GM12864 (cell line): Measurements from ENCODE around the gene DNAH3.

Experiments
- DNase-seq: peaks from one replicate; pipeline ENCODE4 v3.0.0-alpha.2; 2011; ENCODE audit warnings: low read depth
- H3K4me3 ChIP-seq: 2 replicates; pipeline ENCODE4 v1.5.1; 2011; ENCODE audit warnings: mild to moderate bottlenecking, low read depth, low read length, control low read depth
- TF ChIP-seq, protein P1 (sequence below): IDR thresholded peaks from 2 replicates; pipeline ENCODE4 v1.5.1; 2011; ENCODE audit warnings: low read depth, mild to moderate bottlenecking, moderate library complexity, low read length, control low read depth, inconsistent platforms; ENCODE audit errors: missing control alignments

The DNAH3 gene

DNA sequence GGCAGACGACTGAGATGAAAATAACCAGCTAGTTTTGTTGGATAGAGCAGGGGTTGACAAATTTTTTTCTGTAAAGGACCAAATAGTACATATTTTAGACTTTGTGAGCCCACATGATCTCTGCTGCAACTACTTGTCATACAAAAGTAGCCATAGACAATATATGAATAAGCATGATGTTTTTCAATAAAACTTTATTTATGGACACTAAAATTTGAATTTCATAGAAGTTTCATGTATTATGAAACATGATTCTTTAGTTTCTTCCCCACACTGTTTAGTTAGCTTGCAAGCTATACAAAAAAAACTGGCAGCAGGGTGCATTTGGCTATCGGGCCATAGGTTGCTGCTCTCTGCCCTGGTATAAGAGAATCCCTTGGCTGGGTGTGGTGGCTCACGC lies 193.5 kb downstream of the DNAH3 start:
- TF ChIP-seq, protein P1, sequence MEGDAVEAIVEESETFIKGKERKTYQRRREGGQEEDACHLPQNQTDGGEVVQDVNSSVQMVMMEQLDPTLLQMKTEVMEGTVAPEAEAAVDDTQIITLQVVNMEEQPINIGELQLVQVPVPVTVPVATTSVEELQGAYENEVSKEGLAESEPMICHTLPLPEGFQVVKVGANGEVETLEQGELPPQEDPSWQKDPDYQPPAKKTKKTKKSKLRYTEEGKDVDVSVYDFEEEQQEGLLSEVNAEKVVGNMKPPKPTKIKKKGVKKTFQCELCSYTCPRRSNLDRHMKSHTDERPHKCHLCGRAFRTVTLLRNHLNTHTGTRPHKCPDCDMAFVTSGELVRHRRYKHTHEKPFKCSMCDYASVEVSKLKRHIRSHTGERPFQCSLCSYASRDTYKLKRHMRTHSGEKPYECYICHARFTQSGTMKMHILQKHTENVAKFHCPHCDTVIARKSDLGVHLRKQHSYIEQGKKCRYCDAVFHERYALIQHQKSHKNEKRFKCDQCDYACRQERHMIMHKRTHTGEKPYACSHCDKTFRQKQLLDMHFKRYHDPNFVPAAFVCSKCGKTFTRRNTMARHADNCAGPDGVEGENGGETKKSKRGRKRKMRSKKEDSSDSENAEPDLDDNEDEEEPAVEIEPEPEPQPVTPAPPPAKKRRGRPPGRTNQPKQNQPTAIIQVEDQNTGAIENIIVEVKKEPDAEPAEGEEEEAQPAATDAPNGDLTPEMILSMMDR = no peak
- DNase-seq = no peak
- H3K4me3 ChIP-seq = no peak overlapping the region

DNA sequence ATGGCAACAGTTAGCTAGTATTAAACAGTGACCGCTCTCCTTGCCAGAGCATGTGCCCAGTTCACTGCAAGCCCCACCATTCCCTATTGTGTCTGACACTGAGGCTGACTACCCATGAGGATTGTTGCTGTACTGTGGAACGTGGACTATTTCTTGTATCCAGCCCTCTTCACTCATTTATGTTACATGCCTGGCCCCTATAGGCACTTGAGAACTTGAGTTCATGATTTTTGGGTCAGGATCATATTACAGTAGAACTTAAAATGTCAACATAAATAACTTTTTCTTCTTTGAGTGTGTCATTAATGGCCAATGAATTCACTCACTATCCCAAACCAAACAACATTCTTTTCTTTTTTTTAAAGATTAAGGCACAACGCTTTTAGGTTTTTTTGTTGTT lies 194.3 kb downstream of the DNAH3 start:
- no peak for DNase-seq
- no peak overlapping the region for H3K4me3 ChIP-seq
- TF ChIP-seq, protein P1 = no peak

DNA sequence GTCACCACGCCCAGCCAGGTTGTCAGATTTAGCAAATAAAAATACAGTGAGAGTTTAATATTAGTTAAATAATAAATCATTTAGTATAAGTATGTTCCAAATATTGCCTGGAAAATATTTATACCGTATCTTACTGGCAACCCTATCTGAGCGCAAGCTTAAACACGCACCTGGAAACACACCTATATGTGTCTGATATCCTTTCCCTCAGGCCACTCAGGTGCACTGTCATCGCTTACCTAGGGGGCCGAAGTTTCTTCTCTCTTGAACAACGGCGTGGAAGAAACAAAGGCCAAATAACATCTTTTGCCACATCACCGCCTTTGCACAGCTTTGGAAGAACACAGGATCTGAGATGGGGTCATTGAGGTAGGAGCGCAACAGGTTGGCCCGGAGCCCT lies 196.1 kb downstream of the DNAH3 start:
- DNase-seq = no peak
- no peak overlapping the region for H3K4me3 ChIP-seq
- TF ChIP-seq, protein P1 = no peak

- TF ChIP-seq, protein P1 = no peak
- no peak overlapping the region for H3K4me3 ChIP-seq
- DNase-seq = no peak
These were observed 198.3 kb downstream of the DNAH3 start for GRCh38 chr16:20952139-20952920.

DNA sequence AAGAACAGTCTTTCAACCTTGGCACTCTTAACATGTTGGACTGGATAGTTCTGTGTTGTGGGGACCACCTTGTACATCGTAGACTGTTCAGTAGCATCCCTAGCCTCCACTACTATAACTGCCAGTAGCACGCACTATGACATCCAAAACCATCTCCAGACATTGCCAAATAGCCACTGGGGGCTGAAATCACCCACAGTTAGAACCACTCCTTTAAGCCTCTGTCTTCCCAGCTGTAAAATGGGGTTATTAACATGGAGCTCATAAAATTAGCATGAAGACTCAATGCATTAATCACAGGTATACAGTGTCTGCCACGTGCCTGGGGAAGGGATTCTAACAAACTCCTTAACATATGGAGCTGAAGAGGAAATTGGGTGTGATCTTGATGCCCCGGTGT lies 200.4 kb downstream of the DNAH3 start:
- no peak overlapping the region for H3K4me3 ChIP-seq
- DNase-seq = no peak
- TF ChIP-seq, protein P1 = no peak

DNA sequence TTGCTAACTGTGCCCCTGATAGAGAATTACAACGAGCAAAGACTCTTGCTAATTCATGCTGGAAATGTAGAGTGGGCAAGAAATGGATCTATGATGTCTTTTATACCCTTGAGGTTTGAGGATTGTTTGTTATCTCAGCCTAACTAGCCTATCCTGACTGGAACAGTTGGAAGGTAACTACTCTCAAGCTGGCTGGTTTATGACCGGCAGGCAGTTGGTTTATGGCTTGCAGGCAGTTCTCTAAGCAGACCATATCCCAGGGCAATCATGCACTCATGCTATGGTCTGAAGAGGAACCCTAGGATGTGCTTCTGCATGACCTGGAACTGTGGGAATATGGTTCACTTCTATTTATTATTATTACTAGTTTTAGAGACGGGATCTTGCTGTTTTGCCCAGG lies 201.0 kb downstream of the DNAH3 start:
- TF ChIP-seq, protein P1 = no peak
- no peak for DNase-seq
- no peak overlapping the region for H3K4me3 ChIP-seq

GRCh38 chr16:20948444-20948843 lies 202.2 kb downstream of the DNAH3 start:
- H3K4me3 ChIP-seq = no peak overlapping the region
- no peak for DNase-seq
- TF ChIP-seq, protein P1 = no peak
